ENCODE results near the gene PLA2G2D. TPM values are rescaled to one million over a fixed set of nuclear protein-coding genes. Genes with fewer than 3 reads are reported as not detected.
"Not testable (repeated sequence)": the region's sequence is repeated elsewhere in the genome, so short reads cannot be mapped to it uniquely, and the experiment has no call there.

The PLA2G2D gene
- total RNA-seq, 1 donor, result not detected

DNA sequence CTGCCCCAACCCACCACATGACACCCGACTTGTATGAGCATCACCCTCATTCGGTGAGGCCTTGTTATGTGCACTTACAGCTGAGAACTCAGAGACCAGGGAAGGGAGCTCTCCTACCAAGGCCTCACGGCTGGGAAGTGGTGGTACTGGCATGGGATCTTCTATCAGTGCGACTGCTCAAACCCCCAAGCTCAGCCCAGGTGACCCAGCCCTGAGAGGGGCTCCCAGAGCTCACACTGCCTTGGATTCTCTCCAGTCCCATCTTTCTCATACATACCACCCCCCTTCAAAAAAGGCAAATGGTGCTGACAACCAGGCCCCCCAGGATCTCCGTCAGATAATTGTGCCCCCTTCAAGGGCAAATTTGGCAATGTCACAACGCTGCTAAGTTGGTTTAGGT, 19.0 kb upstream of the PLA2G2D start:
- TF ChIP-seq, protein P1, sequence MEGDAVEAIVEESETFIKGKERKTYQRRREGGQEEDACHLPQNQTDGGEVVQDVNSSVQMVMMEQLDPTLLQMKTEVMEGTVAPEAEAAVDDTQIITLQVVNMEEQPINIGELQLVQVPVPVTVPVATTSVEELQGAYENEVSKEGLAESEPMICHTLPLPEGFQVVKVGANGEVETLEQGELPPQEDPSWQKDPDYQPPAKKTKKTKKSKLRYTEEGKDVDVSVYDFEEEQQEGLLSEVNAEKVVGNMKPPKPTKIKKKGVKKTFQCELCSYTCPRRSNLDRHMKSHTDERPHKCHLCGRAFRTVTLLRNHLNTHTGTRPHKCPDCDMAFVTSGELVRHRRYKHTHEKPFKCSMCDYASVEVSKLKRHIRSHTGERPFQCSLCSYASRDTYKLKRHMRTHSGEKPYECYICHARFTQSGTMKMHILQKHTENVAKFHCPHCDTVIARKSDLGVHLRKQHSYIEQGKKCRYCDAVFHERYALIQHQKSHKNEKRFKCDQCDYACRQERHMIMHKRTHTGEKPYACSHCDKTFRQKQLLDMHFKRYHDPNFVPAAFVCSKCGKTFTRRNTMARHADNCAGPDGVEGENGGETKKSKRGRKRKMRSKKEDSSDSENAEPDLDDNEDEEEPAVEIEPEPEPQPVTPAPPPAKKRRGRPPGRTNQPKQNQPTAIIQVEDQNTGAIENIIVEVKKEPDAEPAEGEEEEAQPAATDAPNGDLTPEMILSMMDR (IDR thresholded peaks at IDR 0.05; ENCODE audit: insufficient read depth, low read depth, low read length), result no peak
- no peak overlapping the region for H3K4me3 ChIP-seq (ENCODE audit: low read depth, low read length)
- DNase-seq (ENCODE audit: low read depth), result no peak

DNA sequence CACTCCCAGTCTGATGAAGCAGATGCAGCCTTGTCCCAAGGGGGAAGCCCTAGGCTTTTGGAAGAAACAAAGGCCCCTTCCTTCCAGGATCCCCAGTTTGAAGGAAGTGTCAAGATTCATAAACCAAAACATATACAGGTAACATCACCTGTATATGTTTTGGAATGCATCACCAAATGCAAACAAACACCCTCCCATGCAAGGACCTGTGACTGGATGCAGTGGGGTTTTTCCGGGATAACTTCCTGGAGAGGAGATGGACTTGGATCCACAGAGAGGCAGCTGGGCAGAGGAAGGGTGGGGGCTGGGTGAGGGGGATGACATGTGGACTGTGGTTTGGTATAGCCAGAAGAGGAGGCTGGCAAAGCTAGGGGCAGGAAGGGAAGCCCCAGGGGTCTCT, 18.3 kb upstream of the PLA2G2D start:
- TF ChIP-seq, protein P1 (IDR thresholded peaks at IDR 0.05; ENCODE audit: insufficient read depth, low read depth, low read length), result no peak
- no peak overlapping the region for H3K4me3 ChIP-seq (ENCODE audit: low read depth, low read length)

GRCh38 chr1:20137055-20137454, 17.7 kb upstream of the PLA2G2D start:
- H3K4me3 ChIP-seq (ENCODE audit: low read depth, low read length), result no peak overlapping the region
- DNase-seq (ENCODE audit: low read depth), result no peak
- TF ChIP-seq, protein P1 (IDR thresholded peaks at IDR 0.05; ENCODE audit: insufficient read depth, low read depth, low read length), result no peak

More for the DNA sequence above, 18.3 kb upstream of the PLA2G2D start:
- no peak for DNase-seq (ENCODE audit: low read depth)

DNA sequence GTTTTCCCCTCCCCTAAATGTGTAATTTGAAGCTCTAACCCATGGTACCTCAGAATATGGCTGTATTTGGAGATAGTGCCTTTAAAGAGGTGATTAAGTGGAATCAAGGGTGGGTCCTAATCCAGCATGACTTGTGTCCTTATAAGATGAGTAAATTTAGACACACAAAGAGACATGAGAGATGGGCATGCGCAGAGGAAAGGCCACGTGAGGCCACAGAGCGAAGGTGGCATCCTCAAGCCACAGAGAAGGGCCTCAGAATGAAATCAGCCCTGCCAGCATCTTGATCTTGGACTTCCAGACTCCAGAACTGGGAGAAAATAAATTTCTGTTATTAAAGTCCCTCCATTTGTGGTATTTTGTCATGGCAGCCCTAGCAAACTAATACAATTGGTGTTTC, 16.9 kb upstream of the PLA2G2D start:
- no peak for DNase-seq (ENCODE audit: low read depth)
- no peak overlapping the region for H3K4me3 ChIP-seq (ENCODE audit: low read depth, low read length)

GRCh38 chr1:20134995-20135394, 15.7 kb upstream of the PLA2G2D start:
- TF ChIP-seq, protein P1 (IDR thresholded peaks at IDR 0.05; ENCODE audit: insufficient read depth, low read depth, low read length), result no peak
- no peak for DNase-seq (ENCODE audit: low read depth)
- H3K4me3 ChIP-seq (ENCODE audit: low read depth, low read length), result no peak overlapping the region

More for the DNA sequence above, 16.9 kb upstream of the PLA2G2D start:
- TF ChIP-seq, protein P1 (IDR thresholded peaks at IDR 0.05; ENCODE audit: insufficient read depth, low read depth, low read length), result no peak

DNA sequence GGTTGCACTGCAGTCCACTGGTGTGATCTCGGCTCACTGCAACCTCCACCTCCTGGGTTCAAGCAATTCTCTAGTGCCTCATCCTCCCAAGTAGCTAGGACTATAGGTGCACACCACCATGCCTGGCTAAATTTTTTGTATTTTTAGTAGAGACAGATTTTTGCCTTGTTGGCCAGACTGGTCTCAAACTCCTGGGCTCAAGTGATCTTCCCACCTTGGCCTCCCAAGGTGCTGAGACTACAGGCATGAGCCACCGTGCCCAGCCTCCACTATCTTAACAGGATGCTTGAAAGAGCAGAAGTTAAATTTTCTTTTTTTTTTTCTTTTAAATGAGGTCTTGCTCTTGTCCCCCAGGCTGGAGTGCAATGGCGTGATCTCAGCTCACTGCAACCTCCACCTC, 11.2 kb upstream of the PLA2G2D start:
- DNase-seq (ENCODE audit: low read depth); H3K4me3 ChIP-seq (ENCODE audit: low read depth, low read length): not testable (repeated sequence)

- no peak overlapping the region for H3K4me3 ChIP-seq (ENCODE audit: low read depth, low read length)
- DNase-seq (ENCODE audit: low read depth), result no peak
Observed at GRCh38 chr1:20126806-20127440, 7.6 kb upstream of the PLA2G2D start.

More at GRCh38 chr1:20126806-20127440, 7.6 kb upstream of the PLA2G2D start:
- TF ChIP-seq, protein P1 (IDR thresholded peaks at IDR 0.05; ENCODE audit: insufficient read depth, low read depth, low read length), result no peak

Data from fibroblast of villous mesenchyme (primary cell).